ENCODE data around the gene IRF5. TPM values are rescaled to one million over a fixed set of nuclear protein-coding genes. Genes with fewer than 3 reads are reported as not detected.

The IRF5 gene
- total RNA-seq, 1 experiment from 2014 or later: 0.66 TPM

DNA sequence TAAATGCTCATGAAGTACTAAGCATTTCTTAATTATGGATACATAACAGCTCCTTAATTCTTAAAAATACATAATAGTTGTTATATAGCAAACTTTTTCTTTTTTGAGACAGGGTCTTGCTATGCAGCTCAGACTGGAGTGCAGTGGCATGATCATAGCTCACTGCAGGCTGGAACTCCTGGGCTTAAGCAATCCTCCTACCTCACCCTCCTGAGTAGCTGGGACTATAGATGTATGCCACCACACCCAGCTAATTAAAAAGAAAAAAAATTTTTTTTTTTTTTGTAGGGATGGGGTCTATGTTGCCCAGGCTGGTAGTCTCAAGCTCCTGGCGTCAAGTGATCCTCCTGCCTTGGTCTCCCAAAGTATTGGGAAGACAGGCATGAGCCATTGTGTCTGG, 30.9 kb downstream of the IRF5 start:
- Mint-ChIP-seq H3K27me3 (ENCODE audit: low read depth) (no peaks in the 10 kb centered on the region), H3K9me3 (no peaks in the 10 kb centered on the region), H3K27ac (no peak overlapping the region), H3K36me3 (peaks cover 71% of the 10 kb centered on the region), H3K4me3 (no peak overlapping the region), H3K4me1 (peaks cover 15% of the 10 kb centered on the region)
- TF ChIP-seq ETV6 (CRISPR knock-in tag; IDR thresholded peaks at IDR 0.05): no peak
- ChIA-PET POLR2A (no interaction called here), CTCF (interaction anchor here (2.1 kb wide), 1 partner anchor 123 kb away, joined by 8 read pairs; no protein-coding TSS in a partner anchor)
- DNase-seq (ENCODE audit: low spot score): no peak
- ATAC-seq: no peak

DNA sequence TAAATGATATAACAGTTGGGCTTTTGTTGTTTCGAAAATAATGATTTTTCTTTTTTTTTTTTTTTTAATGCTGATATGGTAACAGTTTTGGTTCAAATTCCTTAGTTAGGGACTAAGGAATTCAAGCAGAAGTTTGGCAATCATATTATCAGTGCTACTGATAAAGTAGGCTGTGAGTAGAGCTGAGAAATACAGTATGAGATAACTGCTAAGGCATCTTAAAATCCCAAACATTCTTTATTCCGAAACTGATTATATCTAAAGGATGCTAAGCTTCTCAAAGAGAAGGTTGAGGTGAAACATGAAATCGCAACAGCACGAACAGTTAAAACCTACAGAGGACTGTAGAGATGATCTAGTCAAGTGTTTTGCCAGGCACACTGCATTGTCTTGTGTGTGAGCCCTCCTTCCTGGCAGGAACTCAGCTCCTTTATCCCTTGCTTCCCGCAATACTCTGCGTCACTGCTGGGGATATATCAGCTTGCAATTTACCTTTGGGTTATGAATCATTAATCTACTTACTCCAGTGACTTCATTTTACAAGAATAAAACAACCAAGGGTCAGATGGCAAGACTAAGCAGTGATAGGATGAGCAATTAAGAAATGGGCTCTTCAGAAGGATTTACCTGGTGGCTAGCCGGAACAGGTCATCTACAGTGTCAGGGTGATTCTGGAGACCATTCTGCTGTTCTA, 36.7 kb downstream of the IRF5 start:
- ChIA-PET CTCF (interaction anchor here (1.6 to 2.5 kb wide), 2 partner anchors 27 to 117 kb away, joined by 3 to 15 read pairs; no protein-coding TSS in a partner anchor), POLR2A (no interaction called here)
- Mint-ChIP-seq H3K27ac (no peak overlapping the region), H3K4me3 (no peak overlapping the region), H3K36me3 (peaks cover 80% of the 10 kb centered on the region), H3K27me3 (ENCODE audit: low read depth) (no peaks in the 10 kb centered on the region), H3K9me3 (no peaks in the 10 kb centered on the region), H3K4me1 (no peaks in the 10 kb centered on the region)
- TF ChIP-seq ELF4 (CRISPR knock-in tag; IDR thresholded peaks at IDR 0.05; ENCODE audit: low read depth) (no peak), ZNF396 (CRISPR knock-in tag; IDR thresholded peaks at IDR 0.05; ENCODE audit: borderline replicate concordance) (no peak)
- no peak for DNase-seq (ENCODE audit: low spot score)
- ATAC-seq: no peak

DNA sequence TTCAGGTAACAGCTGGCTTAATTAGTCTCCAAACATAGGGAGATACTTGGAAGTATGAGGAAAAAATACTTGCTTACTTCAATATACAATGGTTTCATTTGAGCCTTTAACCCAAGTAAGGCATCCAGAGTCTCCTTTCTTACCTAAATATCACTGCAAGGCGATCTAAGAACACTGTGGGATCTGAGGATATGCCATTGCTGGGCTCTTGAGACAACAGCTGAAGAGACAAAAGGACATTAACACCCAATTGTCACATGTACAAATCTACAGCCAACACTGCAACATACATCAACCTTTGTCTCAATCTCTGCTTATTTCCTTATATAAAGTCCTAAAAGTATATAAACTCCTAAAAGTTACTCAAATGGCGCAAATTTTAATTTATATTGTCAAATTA, 44.4 kb downstream of the IRF5 start:
- H3K4me1 Mint-ChIP-seq: peaks cover 16% of the 10 kb centered on the region
- H3K27ac Mint-ChIP-seq: no peak overlapping the region
- ChIA-PET CTCF (no interaction called here), POLR2A (interaction anchor here (0.6 kb wide), 1 partner anchor 28 kb away, joined by 3 read pairs; no protein-coding TSS in a partner anchor)
- H3K9me3 Mint-ChIP-seq: no peaks in the 10 kb centered on the region
- TF ChIP-seq ZNF121 (CRISPR knock-in tag; IDR thresholded peaks at IDR 0.05) (no peak), ZNF416 (CRISPR knock-in tag; IDR thresholded peaks at IDR 0.05) (no peak), PRRX2 (CRISPR knock-in tag; IDR thresholded peaks at IDR 0.05) (no peak), CREM (CRISPR knock-in tag; IDR thresholded peaks at IDR 0.05) (no peak), TEAD1 (CRISPR knock-in tag; IDR thresholded peaks at IDR 0.05) (no peak), ZNF263 (CRISPR knock-in tag; IDR thresholded peaks at IDR 0.05; ENCODE audit: low read depth) (no peak)
- TF ChIP-seq, protein P1, sequence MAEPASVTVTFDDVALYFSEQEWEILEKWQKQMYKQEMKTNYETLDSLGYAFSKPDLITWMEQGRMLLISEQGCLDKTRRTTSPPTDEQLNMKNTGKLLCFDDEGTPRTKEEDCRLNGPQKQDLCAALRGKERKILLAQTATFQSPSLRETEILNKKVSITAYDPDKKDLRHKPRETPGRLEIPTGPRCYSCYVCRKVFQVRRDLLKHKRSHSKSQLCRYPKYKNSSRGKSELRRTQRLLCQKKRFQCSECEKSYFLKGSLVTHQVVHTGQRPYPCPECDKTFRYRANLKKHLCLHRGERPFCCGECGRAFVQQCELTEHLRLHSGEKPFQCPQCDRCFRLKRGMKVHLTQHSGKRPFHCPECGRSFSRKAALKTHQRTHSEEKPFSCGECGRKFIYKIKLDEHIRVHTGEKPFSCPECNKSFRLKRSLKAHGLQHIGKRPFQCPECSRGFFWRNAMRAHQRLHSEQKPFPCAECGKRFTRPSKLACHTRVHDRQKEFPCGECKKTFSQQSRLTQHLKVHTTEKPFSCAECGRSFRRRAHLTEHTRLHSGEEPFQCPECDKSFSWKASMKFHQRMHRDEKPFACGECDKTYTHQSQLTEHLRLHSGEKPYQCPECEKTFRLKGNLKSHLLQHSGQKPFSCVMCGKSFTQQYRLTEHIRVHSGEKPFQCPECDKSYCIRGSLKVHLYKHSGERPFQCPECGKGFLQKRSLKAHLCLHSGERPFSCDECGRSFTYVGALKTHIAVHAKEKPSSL (CRISPR knock-in tag; conservative IDR thresholded peaks at IDR 0.05): no peak
- TF ChIP-seq, protein P2, sequence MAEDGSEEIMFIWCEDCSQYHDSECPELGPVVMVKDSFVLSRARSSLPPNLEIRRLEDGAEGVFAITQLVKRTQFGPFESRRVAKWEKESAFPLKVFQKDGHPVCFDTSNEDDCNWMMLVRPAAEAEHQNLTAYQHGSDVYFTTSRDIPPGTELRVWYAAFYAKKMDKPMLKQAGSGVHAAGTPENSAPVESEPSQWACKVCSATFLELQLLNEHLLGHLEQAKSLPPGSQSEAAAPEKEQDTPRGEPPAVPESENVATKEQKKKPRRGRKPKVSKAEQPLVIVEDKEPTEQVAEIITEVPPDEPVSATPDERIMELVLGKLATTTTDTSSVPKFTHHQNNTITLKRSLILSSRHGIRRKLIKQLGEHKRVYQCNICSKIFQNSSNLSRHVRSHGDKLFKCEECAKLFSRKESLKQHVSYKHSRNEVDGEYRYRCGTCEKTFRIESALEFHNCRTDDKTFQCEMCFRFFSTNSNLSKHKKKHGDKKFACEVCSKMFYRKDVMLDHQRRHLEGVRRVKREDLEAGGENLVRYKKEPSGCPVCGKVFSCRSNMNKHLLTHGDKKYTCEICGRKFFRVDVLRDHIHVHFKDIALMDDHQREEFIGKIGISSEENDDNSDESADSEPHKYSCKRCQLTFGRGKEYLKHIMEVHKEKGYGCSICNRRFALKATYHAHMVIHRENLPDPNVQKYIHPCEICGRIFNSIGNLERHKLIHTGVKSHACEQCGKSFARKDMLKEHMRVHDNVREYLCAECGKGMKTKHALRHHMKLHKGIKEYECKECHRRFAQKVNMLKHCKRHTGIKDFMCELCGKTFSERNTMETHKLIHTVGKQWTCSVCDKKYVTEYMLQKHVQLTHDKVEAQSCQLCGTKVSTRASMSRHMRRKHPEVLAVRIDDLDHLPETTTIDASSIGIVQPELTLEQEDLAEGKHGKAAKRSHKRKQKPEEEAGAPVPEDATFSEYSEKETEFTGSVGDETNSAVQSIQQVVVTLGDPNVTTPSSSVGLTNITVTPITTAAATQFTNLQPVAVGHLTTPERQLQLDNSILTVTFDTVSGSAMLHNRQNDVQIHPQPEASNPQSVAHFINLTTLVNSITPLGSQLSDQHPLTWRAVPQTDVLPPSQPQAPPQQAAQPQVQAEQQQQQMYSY (CRISPR knock-in tag; IDR thresholded peaks at IDR 0.05): no peak
- TF ChIP-seq, protein P3, sequence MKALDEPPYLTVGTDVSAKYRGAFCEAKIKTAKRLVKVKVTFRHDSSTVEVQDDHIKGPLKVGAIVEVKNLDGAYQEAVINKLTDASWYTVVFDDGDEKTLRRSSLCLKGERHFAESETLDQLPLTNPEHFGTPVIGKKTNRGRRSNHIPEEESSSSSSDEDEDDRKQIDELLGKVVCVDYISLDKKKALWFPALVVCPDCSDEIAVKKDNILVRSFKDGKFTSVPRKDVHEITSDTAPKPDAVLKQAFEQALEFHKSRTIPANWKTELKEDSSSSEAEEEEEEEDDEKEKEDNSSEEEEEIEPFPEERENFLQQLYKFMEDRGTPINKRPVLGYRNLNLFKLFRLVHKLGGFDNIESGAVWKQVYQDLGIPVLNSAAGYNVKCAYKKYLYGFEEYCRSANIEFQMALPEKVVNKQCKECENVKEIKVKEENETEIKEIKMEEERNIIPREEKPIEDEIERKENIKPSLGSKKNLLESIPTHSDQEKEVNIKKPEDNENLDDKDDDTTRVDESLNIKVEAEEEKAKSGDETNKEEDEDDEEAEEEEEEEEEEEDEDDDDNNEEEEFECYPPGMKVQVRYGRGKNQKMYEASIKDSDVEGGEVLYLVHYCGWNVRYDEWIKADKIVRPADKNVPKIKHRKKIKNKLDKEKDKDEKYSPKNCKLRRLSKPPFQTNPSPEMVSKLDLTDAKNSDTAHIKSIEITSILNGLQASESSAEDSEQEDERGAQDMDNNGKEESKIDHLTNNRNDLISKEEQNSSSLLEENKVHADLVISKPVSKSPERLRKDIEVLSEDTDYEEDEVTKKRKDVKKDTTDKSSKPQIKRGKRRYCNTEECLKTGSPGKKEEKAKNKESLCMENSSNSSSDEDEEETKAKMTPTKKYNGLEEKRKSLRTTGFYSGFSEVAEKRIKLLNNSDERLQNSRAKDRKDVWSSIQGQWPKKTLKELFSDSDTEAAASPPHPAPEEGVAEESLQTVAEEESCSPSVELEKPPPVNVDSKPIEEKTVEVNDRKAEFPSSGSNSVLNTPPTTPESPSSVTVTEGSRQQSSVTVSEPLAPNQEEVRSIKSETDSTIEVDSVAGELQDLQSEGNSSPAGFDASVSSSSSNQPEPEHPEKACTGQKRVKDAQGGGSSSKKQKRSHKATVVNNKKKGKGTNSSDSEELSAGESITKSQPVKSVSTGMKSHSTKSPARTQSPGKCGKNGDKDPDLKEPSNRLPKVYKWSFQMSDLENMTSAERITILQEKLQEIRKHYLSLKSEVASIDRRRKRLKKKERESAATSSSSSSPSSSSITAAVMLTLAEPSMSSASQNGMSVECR (CRISPR knock-in tag; IDR thresholded peaks at IDR 0.05; ENCODE audit: borderline replicate concordance): no peak
- TF ChIP-seq, protein P4, sequence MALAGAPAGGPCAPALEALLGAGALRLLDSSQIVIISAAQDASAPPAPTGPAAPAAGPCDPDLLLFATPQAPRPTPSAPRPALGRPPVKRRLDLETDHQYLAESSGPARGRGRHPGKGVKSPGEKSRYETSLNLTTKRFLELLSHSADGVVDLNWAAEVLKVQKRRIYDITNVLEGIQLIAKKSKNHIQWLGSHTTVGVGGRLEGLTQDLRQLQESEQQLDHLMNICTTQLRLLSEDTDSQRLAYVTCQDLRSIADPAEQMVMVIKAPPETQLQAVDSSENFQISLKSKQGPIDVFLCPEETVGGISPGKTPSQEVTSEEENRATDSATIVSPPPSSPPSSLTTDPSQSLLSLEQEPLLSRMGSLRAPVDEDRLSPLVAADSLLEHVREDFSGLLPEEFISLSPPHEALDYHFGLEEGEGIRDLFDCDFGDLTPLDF (CRISPR knock-in tag; IDR thresholded peaks at IDR 0.05): no peak
- TF ChIP-seq, protein P5, sequence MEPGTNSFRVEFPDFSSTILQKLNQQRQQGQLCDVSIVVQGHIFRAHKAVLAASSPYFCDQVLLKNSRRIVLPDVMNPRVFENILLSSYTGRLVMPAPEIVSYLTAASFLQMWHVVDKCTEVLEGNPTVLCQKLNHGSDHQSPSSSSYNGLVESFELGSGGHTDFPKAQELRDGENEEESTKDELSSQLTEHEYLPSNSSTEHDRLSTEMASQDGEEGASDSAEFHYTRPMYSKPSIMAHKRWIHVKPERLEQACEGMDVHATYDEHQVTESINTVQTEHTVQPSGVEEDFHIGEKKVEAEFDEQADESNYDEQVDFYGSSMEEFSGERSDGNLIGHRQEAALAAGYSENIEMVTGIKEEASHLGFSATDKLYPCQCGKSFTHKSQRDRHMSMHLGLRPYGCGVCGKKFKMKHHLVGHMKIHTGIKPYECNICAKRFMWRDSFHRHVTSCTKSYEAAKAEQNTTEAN (CRISPR knock-in tag; IDR thresholded peaks at IDR 0.05): no peak
- H3K27me3 Mint-ChIP-seq (ENCODE audit: low read depth): no peaks in the 10 kb centered on the region
- no peak for DNase-seq (ENCODE audit: low spot score)
- no peak overlapping the region for H3K4me3 Mint-ChIP-seq
- H3K36me3 Mint-ChIP-seq: peaks cover 79% of the 10 kb centered on the region
- no peak for ATAC-seq
